ENCODE measurements around the gene TRIM27.
"Not testable (repeated sequence)": the region's sequence is repeated elsewhere in the genome, so short reads cannot be mapped to it uniquely, and the experiment has no call there.

TRIM27 gene

GRCh38 chr6:28933069-28933468 lies 9.3 kb upstream of the TRIM27 start:
- H3K4me3 ChIP-seq (replicated peaks; ENCODE audit: low read depth, low read length), result no peak overlapping the region
- no peak for TF ChIP-seq CTCF (IDR thresholded peaks at IDR 0.05; ENCODE audit: insufficient read depth, low read length, poor library complexity, severe bottlenecking)
- no peaks in the 10 kb centered on the region for H3K27me3 ChIP-seq (replicated peaks; ENCODE audit: control insufficient read depth, insufficient read depth, low read length)
- no peaks in the 10 kb centered on the region for H3K36me3 ChIP-seq (ENCODE audit: control insufficient read depth, insufficient read depth, low read length)
- DNase-seq (ENCODE audit: extremely low read depth, insufficient read length), result no peak

GRCh38 chr6:28929887-28930620 lies 6.3 kb upstream of the TRIM27 start:
- no peak for DNase-seq (ENCODE audit: extremely low read depth, insufficient read length)
- no peak overlapping the region for H3K4me3 ChIP-seq (replicated peaks; ENCODE audit: low read depth, low read length)
- no peak for TF ChIP-seq CTCF (IDR thresholded peaks at IDR 0.05; ENCODE audit: insufficient read depth, low read length, poor library complexity, severe bottlenecking)
- no peaks in the 10 kb centered on the region for H3K27me3 ChIP-seq (replicated peaks; ENCODE audit: control insufficient read depth, insufficient read depth, low read length)
- H3K36me3 ChIP-seq (ENCODE audit: control insufficient read depth, insufficient read depth, low read length), result no peaks in the 10 kb centered on the region

- not testable (repeated sequence) for H3K27me3 ChIP-seq (replicated peaks; ENCODE audit: control insufficient read depth, insufficient read depth, low read length); H3K36me3 ChIP-seq (ENCODE audit: control insufficient read depth, insufficient read depth, low read length); DNase-seq (ENCODE audit: extremely low read depth, insufficient read length); H3K4me3 ChIP-seq (replicated peaks; ENCODE audit: low read depth, low read length)
Observed at GRCh38 chr6:28929339-28929738, 5.6 kb upstream of the TRIM27 start.

- no peak overlapping the region for H3K4me3 ChIP-seq (replicated peaks; ENCODE audit: low read depth, low read length)
- H3K36me3 ChIP-seq (ENCODE audit: control insufficient read depth, insufficient read depth, low read length), result no peaks in the 10 kb centered on the region
- no peak for TF ChIP-seq CTCF (IDR thresholded peaks at IDR 0.05; ENCODE audit: insufficient read depth, low read length, poor library complexity, severe bottlenecking)
- DNase-seq (ENCODE audit: extremely low read depth, insufficient read length), result no peak
- no peaks in the 10 kb centered on the region for H3K27me3 ChIP-seq (replicated peaks; ENCODE audit: control insufficient read depth, insufficient read depth, low read length)
Observed at GRCh38 chr6:28927846-28928245, 4.1 kb upstream of the TRIM27 start.

GRCh38 chr6:28922821-28923317 lies 916 bp downstream of the TRIM27 start:
- Histone ChIP-seq H3K4me3 (replicated peaks; ENCODE audit: low read depth, low read length) (peak overlapping the region; percentile 73), H3K36me3 (ENCODE audit: control insufficient read depth, insufficient read depth, low read length) (peaks cover 13% of the 10 kb centered on the region), H3K27me3 (replicated peaks; ENCODE audit: control insufficient read depth, insufficient read depth, low read length) (no peaks in the 10 kb centered on the region)
- no peak for DNase-seq (ENCODE audit: extremely low read depth, insufficient read length)
- no peak for TF ChIP-seq CTCF (IDR thresholded peaks at IDR 0.05; ENCODE audit: insufficient read depth, low read length, poor library complexity, severe bottlenecking)

- Histone ChIP-seq H3K36me3 (ENCODE audit: control insufficient read depth, insufficient read depth, low read length) (peaks cover 16% of the 10 kb centered on the region), H3K27me3 (replicated peaks; ENCODE audit: control insufficient read depth, insufficient read depth, low read length) (no peaks in the 10 kb centered on the region), H3K4me3 (replicated peaks; ENCODE audit: low read depth, low read length) (peak overlapping the region; percentile 73)
- DNase-seq (ENCODE audit: extremely low read depth, insufficient read length), result no peak
- TF ChIP-seq CTCF (IDR thresholded peaks at IDR 0.05; ENCODE audit: insufficient read depth, low read length, poor library complexity, severe bottlenecking), result no peak
Observed at GRCh38 chr6:28922004-28922820, 1.6 kb downstream of the TRIM27 start.

All from GM06990 (cell line).